Activated CD8-positive, alpha-beta memory T cell treated with anti-CD3 and anti-CD28 coated beads, Interleukin-2, amount 50 U/mL, for 24 hours (primary cell): ENCODE results near the gene KCNMA1.

Source experiments
- DNase-seq: peaks from one replicate; pipeline ENCODE4 v3.0.0-alpha.2; 2020; ENCODE audit errors: extremely low read depth

KCNMA1 gene

GRCh38 chr10:77029777-77030717 lies 607.6 kb downstream of the KCNMA1 start:
- DNase-seq: no peak

- no peak for DNase-seq
These were observed 609.6 kb downstream of the KCNMA1 start for GRCh38 chr10:77028042-77028441.

- no peak for DNase-seq
These were observed 610.0 kb downstream of the KCNMA1 start for GRCh38 chr10:77027576-77027975.

GRCh38 chr10:77027141-77027540 lies 610.5 kb downstream of the KCNMA1 start:
- DNase-seq: no peak

GRCh38 chr10:77026148-77026547 lies 611.5 kb downstream of the KCNMA1 start:
- no peak for DNase-seq

- DNase-seq: no peak
These were observed 613.1 kb downstream of the KCNMA1 start for GRCh38 chr10:77024461-77024860.

GRCh38 chr10:77023396-77023795 lies 614.2 kb downstream of the KCNMA1 start:
- DNase-seq: no peak

- DNase-seq: no peak
These were observed 614.9 kb downstream of the KCNMA1 start for GRCh38 chr10:77022671-77023070.

GRCh38 chr10:77021966-77022490 lies 615.6 kb downstream of the KCNMA1 start:
- DNase-seq: no peak

GRCh38 chr10:77020426-77021040 lies 617.1 kb downstream of the KCNMA1 start:
- no peak for DNase-seq

- DNase-seq: no peak
These were observed 620.8 kb downstream of the KCNMA1 start for GRCh38 chr10:77016855-77017254.

- no peak for DNase-seq
These were observed 621.3 kb downstream of the KCNMA1 start for GRCh38 chr10:77016278-77016815.

GRCh38 chr10:77015360-77015759 lies 622.2 kb downstream of the KCNMA1 start:
- no peak for DNase-seq

GRCh38 chr10:77012812-77013500 lies 624.7 kb downstream of the KCNMA1 start:
- no peak for DNase-seq

GRCh38 chr10:77011874-77012811 lies 625.5 kb downstream of the KCNMA1 start:
- DNase-seq: no peak

- no peak for DNase-seq
These were observed 627.2 kb downstream of the KCNMA1 start for GRCh38 chr10:77010430-77010829.

- no peak for DNase-seq
These were observed 629.8 kb downstream of the KCNMA1 start for GRCh38 chr10:77007834-77008233.

- no peak for DNase-seq
These were observed 630.6 kb downstream of the KCNMA1 start for GRCh38 chr10:77006836-77007511.

- DNase-seq: no peak
These were observed 631.7 kb downstream of the KCNMA1 start for GRCh38 chr10:77005871-77006270.

- DNase-seq: no peak
These were observed 632.6 kb downstream of the KCNMA1 start for GRCh38 chr10:77004917-77005564.
